Osteoblast (primary cell): Measurements from ENCODE around the gene APOBEC3B. TPM values are rescaled to one million over a fixed set of nuclear protein-coding genes. Genes with fewer than 3 reads are reported as not detected.

Source experiments
- DNase-seq: peaks from one replicate; pipeline ENCODE4 v3.0.0; 2011; ENCODE audit warnings: low spot score, mixed read lengths; ENCODE audit not compliant: insufficient read length; ENCODE audit errors: missing footprints
- H2AFZ ChIP-seq: 2 replicates; pipeline ENCODE4 v1.6.0; 2011; ENCODE audit warnings: mild to moderate bottlenecking, low read length
- H3K27ac ChIP-seq: 2 replicates; pipeline ENCODE4 v1.5.1; 2011; ENCODE audit warnings: mild to moderate bottlenecking, low read depth, low read length, moderate library complexity
- H3K27me3 ChIP-seq: 2 replicates; pipeline ENCODE4 v1.6.0; 2012; ENCODE audit warnings: mild to moderate bottlenecking, control low read depth, inconsistent platforms, low read length, moderate library complexity; ENCODE audit not compliant: insufficient read depth
- H3K36me3 ChIP-seq: 2 replicates; pipeline ENCODE4 v1.5.1; 2011; ENCODE audit warnings: mild to moderate bottlenecking, low read length, control low read depth, moderate library complexity; ENCODE audit not compliant: insufficient read depth
- H3K4me1 ChIP-seq: 2 replicates; pipeline ENCODE4 v1.5.1; 2011; ENCODE audit warnings: mild to moderate bottlenecking, low read length, control low read depth, moderate library complexity; ENCODE audit not compliant: insufficient read depth
- H3K4me2 ChIP-seq: 2 replicates; pipeline ENCODE4 v1.6.0; 2011; ENCODE audit warnings: mild to moderate bottlenecking, low read length; ENCODE audit not compliant: insufficient read depth
- H3K4me3 ChIP-seq: fragments of 200-600 bp; sonication (generic); 3 replicates; pipeline ENCODE4 v1.5.1; 2012; ENCODE audit warnings: mild to moderate bottlenecking, low read length, inconsistent platforms; ENCODE audit not compliant: insufficient read depth
- H3K79me2 ChIP-seq: 2 replicates; pipeline ENCODE4 v1.6.0; 2012; ENCODE audit warnings: mild to moderate bottlenecking, low read length, control low read depth, inconsistent platforms; ENCODE audit not compliant: insufficient read depth
- H3K9me3 ChIP-seq: 2 replicates; pipeline ENCODE4 v1.5.1; 2011; ENCODE audit warnings: low read depth, low read length, control low read depth
- H4K20me1 ChIP-seq: 2 replicates; pipeline ENCODE4 v1.6.0; 2012; ENCODE audit warnings: mild to moderate bottlenecking, low read length, control low read depth; ENCODE audit not compliant: insufficient read depth
- CTCF ChIP-seq: IDR thresholded peaks from 2 replicates; pipeline ENCODE4 v1.5.1; 2011; ENCODE audit warnings: mild to moderate bottlenecking, low read depth, low read length, moderate library complexity; ENCODE audit errors: extremely low read depth
- total RNA-seq: library from RNA; depleted of rRNA; stranded (reverse); fragments of >200 nt; gene quantifications from 2 replicates; pipeline ENCODE4 v1.2.3, GENCODE V29; 2012

APOBEC3B gene
- total RNA-seq, 1 donor, result 0.36 TPM

GRCh38 chr22:38937036-38937435 is 45.1 kb upstream of the APOBEC3B start:
- no peaks in the 10 kb centered on the region for H3K79me2 ChIP-seq
- no peak for TF ChIP-seq CTCF
- H3K4me3 ChIP-seq, result no peak overlapping the region
- no peak overlapping the region for H2AFZ ChIP-seq
- DNase-seq, result no peak
- no peaks in the 10 kb centered on the region for H4K20me1 ChIP-seq
- no peaks in the 10 kb centered on the region for H3K9me3 ChIP-seq
- peaks cover 33% of the 10 kb centered on the region for H3K27me3 ChIP-seq
- H3K27ac ChIP-seq, result no peak overlapping the region
- H3K4me2 ChIP-seq, result no peak overlapping the region
- no peaks in the 10 kb centered on the region for H3K4me1 ChIP-seq
- H3K36me3 ChIP-seq, result no peaks in the 10 kb centered on the region

GRCh38 chr22:38937541-38937940 is 44.6 kb upstream of the APOBEC3B start:
- no peak for TF ChIP-seq CTCF
- Histone ChIP-seq H4K20me1 (no peaks in the 10 kb centered on the region), H3K27me3 (peaks cover 30% of the 10 kb centered on the region), H3K4me2 (no peak overlapping the region), H3K36me3 (no peaks in the 10 kb centered on the region), H3K27ac (no peak overlapping the region), H3K4me1 (no peaks in the 10 kb centered on the region), H3K9me3 (no peaks in the 10 kb centered on the region), H3K4me3 (no peak overlapping the region), H3K79me2 (no peaks in the 10 kb centered on the region), H2AFZ (no peak overlapping the region)
- DNase-seq, result no peak

- no peaks in the 10 kb centered on the region for H4K20me1 ChIP-seq
- H2AFZ ChIP-seq, result no peak overlapping the region
- H3K4me2 ChIP-seq, result no peak overlapping the region
- H3K36me3 ChIP-seq, result no peaks in the 10 kb centered on the region
- H3K27me3 ChIP-seq, result peaks cover 32% of the 10 kb centered on the region
- no peak for TF ChIP-seq CTCF
- no peaks in the 10 kb centered on the region for H3K79me2 ChIP-seq
- no peak overlapping the region for H3K4me3 ChIP-seq
- H3K9me3 ChIP-seq, result no peaks in the 10 kb centered on the region
- DNase-seq, result no peak
- H3K27ac ChIP-seq, result no peak overlapping the region
- H3K4me1 ChIP-seq, result no peaks in the 10 kb centered on the region
These were observed 43.9 kb upstream of the APOBEC3B start for GRCh38 chr22:38938221-38938620.

DNA sequence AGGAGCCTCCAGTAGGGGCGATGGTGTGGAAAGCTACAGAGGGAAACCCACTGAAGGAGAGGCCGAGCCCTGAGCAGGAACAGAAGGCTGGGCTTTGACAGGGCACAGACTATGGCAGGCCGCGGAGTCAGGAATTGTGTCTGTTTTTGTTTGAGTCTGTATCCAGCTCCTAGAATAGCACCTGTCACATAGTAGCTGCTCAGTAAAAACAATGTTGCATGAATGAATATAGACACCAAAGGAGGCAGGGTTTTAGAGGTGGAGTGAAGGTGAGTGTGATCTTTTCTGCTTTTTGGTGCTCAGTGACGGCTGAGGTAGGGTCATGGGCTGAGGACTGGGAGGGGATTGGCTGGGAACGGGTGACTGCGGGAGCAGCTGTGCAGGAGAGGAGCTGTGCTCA is 43.2 kb upstream of the APOBEC3B start:
- no peaks in the 10 kb centered on the region for H3K4me1 ChIP-seq
- H2AFZ ChIP-seq, result no peak overlapping the region
- no peaks in the 10 kb centered on the region for H3K36me3 ChIP-seq
- H3K27ac ChIP-seq, result no peak overlapping the region
- H3K27me3 ChIP-seq, result peaks cover 37% of the 10 kb centered on the region
- no peaks in the 10 kb centered on the region for H4K20me1 ChIP-seq
- H3K4me3 ChIP-seq, result no peak overlapping the region
- no peaks in the 10 kb centered on the region for H3K9me3 ChIP-seq
- TF ChIP-seq CTCF, result no peak
- H3K4me2 ChIP-seq, result no peak overlapping the region
- no peak for DNase-seq
- no peaks in the 10 kb centered on the region for H3K79me2 ChIP-seq
